Hematopoietic multipotent progenitor cell treated with erythropoietin and hydrocortisone succinate and interleukin-3 and kit ligand, for 8 days (in vitro differentiated cells): ENCODE results near the gene ME2.
"Not testable (repeated sequence)": the region's sequence is repeated elsewhere in the genome, so short reads cannot be mapped to it uniquely, and the experiment has no call there.

Experiments
- DNase-seq: peaks from one replicate; pipeline ENCODE4 v3.0.0-alpha.2; 2015

The ME2 gene

DNA sequence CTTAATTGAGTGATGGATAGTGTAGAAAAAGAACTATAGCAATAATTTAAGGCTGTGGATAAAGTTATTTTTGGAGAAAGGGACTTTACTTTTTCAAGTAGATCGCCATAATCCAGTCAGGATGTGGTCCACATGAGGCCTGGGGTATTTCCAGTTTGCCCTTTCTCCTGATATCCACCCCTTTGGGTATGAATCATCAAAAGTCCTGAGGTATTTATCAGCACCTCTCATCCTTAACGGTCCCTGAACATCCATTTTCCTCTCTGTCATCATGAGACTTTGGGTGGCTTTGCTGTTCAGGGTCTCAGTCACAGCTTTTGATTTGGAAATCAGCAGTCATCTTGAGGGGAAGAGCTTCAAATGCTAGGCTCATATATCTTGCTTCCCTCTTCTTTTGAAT lies 49.6 kb downstream of the ME2 start:
- DNase-seq, result no peak

- DNase-seq, result no peak
These were observed 54.8 kb downstream of the ME2 start for GRCh38 chr18:50933684-50934083.

- no peak for DNase-seq
These were observed 55.8 kb downstream of the ME2 start for GRCh38 chr18:50934545-50935211.

- no peak for DNase-seq
These were observed 56.7 kb downstream of the ME2 start for GRCh38 chr18:50935493-50936191.

DNA sequence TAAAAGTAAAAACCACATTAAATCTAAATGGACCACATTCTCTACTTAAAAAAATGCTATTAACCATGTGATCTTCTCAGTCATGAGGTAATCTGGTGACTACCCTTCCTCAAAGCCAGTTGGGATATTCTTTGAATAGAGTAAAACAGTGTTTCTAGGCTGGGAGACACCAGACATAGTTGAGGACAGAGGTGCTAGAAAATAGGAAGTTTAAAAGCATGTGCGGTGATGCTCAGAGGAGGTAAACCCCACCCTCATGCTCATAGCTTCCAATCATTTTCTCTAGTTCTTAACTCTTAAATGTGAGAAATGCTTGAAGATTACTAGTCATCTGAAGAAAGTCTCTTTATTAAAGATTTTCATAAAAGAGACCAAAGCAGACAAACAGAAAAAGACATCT lies 58.3 kb downstream of the ME2 start:
- DNase-seq, result no peak

- DNase-seq, result no peak
These were observed 60.0 kb downstream of the ME2 start for GRCh38 chr18:50938912-50939311.

- DNase-seq, result no peak
These were observed 65.5 kb downstream of the ME2 start for GRCh38 chr18:50944245-50944932.

- DNase-seq, result not testable (repeated sequence)
These were observed 67.0 kb downstream of the ME2 start for GRCh38 chr18:50945918-50946317.

GRCh38 chr18:50947899-50948298 lies 69.0 kb downstream of the ME2 start:
- no peak for DNase-seq

DNA sequence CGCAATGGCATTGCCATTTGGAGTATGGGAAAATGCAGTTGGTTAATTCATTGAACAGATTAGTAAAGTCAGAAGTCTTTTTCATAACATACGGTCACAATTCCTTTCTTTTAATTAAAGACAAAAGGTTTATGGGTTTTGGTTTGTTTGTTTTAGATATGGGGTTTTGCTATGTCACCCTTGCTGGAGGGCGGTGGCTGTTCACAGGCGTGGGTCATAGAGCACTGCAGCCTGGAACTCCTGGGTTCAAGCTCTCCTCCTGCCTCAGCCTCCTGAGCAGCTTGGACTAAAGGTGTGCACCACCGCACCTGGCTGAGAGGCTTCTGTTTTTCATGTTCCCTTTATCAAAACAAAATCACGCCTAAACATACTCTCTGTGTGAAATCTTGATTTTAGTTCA lies 70.3 kb downstream of the ME2 start:
- DNase-seq, result no peak

DNA sequence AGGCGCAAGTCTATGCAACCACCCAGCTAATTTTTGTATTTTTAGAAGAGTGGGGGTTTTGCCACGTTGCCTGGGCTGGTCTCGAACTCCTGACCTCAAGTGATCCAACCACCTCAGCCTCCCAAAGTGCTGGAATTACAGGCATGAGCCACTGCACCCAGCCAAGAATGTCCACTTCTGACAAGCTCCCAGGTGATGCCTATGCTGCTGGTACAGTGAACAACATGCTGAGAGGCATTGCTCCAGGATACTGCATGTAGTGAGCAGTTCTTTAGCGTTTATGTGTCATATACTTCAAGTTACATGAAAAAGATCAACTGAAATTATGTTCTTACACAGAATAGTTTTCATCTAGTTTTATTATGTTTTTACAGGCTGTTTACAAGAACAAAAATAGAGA lies 71.7 kb downstream of the ME2 start:
- DNase-seq, result no peak

- no peak for DNase-seq
These were observed 74.9 kb downstream of the ME2 start for GRCh38 chr18:50953822-50954221.

GRCh38 chr18:50955253-50955652 lies 76.3 kb downstream of the ME2 start:
- DNase-seq, result no peak

- no peak for DNase-seq
These were observed 77.2 kb downstream of the ME2 start for GRCh38 chr18:50956116-50956515.

DNA sequence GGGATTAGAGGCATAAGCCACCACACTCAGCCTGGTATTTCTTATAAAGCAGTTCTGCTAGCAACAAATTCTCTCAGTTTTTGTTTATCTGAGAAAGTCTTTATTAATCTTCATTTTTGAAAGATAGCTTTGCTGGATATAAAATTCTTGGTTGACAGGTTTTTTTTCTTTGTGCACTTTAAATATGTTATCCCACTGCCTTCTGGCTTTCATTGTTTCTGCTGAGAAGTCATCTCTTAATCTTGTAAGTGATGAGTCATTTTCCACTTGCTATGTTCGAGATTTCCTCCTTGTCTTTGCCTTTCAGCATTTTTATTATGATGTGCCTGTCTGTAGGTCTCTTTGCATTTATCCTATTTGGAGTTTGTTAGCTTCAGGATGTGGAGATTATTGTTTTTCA lies 83.1 kb downstream of the ME2 start:
- DNase-seq, result no peak

- DNase-seq, result peak; percentile 81
These were observed 89.1 kb downstream of the ME2 start, which contains the start of gene ELAC1 for GRCh38 chr18:50967714-50968661. ELAC1 (plus strand) TSS chr18:50968040; CDS start chr18:50974405, 6,365 bp downstream.

DNA sequence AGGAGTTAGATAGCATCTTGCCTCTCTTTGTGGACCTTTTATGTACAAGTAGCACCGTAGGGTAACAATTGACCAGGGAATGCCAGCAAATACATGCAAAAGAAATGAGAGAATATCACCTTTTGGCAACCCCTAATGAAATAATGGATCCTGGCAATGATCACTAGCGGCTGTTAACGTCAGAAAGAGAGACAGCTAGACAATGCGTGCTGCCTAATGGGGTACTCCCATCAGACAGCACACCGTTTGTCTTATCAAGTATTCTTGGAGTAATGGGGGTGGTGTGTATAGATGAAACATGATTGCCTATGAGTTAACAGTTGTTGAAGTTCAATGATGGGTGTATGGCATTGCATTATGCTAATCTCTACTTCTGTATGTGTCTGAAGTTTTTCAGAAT lies 90.5 kb downstream of the ME2 start:
- no peak for DNase-seq

DNA sequence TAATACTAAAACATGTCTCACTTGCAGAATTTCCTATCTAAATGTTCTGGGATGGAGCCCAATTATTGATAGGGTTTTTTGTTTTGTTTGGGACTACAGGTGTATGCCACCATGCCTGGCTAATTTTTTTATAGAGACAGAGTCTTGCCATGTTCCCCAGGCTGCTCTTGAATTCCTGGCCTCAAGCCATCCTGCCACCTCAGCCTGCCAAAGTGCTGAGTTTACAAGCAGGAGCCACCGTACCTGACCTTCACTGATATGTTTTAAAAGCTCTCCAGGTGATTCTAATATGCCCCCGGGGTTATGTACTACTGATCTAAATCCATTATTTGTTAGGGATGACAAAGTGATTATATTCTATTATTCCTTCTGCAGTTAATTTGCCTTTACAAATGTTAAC lies 91.1 kb downstream of the ME2 start:
- no peak for DNase-seq

- not testable (repeated sequence) for DNase-seq
These were observed 93.5 kb downstream of the ME2 start for GRCh38 chr18:50972404-50972803.

DNA sequence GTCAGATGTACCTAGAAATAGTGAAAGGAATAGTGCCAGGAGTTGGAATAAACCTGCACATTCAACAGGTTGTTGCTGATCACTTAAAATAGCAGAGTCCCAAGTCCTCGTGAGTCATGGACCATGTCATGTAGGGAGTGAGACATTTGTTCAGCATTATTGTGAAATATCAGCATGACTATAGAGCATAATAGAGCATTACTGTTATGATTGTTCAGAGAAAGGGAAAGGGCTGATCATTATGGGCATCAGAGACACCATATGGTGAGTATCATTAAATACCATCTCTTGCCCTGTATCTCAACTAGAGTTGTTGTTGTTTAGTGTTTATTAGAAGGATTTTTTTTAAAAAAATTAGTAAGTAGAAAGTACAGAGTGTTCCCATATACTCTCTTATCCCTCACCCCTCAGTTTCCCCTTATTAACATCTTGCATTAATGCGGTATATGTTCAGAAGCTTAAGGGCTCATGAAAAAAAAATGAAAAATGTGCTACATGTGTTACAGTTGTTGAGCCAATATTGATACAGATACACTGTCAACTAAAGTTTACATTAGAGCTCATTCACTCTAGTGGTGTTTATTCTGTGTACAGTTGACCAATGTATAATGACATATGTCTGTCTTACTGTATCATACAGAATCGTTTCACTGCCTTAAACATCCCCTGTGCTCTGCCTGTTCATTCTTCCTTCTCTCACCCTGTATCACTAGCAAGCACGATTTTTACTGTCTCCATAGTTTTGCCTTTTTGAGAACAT lies 94.6 kb downstream of the ME2 start:
- DNase-seq, result no peak

DNA sequence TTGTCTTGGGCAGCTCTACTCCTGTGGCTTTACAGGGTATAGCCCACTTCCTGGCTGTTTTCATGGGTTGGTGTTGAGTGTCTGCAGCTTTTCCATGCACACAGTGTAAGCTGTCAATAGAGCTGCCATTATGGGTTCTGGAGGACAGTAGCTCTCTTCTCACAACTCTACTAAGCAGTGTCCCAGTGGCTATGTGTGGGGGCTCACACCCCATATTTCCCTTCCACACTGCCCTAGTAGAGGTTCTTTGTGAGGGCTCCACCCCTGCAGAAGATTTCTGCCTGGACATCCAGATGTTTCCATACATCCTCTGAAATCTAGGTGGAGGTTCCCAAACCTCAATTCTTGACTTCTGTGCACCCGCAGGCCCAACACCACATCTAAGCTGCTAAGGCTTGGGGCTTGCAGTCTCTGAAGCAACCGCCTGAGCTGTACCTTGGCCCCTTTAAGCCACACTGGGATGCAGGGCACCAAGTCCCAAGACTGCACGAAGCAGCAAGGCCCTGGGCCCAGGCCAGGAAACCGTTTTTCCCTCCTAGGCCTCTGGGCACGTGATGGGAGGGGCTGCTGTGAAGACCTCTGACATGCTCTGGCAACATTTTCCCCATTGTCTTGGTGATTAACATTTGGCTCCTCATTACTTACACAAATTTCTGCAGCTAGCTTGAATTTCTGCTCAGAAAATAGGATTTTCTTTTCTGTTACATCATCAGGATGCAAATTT lies 98.3 kb downstream of the ME2 start:
- DNase-seq, result no peak
